HepG2 (cell line): Measurements from ENCODE around the gene ZNF488. TPM values are rescaled to one million over a fixed set of nuclear protein-coding genes. Genes with fewer than 3 reads are reported as not detected.

Experiments used
- ATAC-seq: fragments of 200-7000 bp; cut with Tn5 transposase; 3 replicates; pipeline ENCODE4 v1.9.1; 2020; ENCODE audit warnings: mild to moderate bottlenecking, moderate library complexity
- BruUV-seq: library from RNA; stranded (reverse); fragments of 400-500 nt; replicated peaks from 2 replicates; lab custom pipeline; 2021; lab: Mats Ljungman, UMichigan
- CTCF ChIA-PET: fragments of 300-600 bp; formaldehyde crosslinking; extraction: SDS; loops from one replicate; lab custom pipeline; 2021; ENCODE audit warnings: low total read pairs, inconsistent platforms, low intra/inter-chr PET ratio; lab: Yijun Ruan, JAX
- POLR2A ChIA-PET: fragments of 350-600 bp; sonication (Branson Sonifier 250); formaldehyde crosslinking; loops from one replicate; lab custom pipeline; 2020; ENCODE audit warnings: antibody characterized with exemption, inconsistent platforms; lab: Yijun Ruan, JAX
- DNase-seq: peaks from one replicate; pipeline ENCODE4 v3.0.0-alpha.2; 2015; ENCODE audit warnings: low spot score
- FAIRE-seq: peaks from 3 replicates; lab custom pipeline; 2011; peaks lifted over from hg19 to GRCh38; lab: Jason Lieb, UNC
- H2AFZ ChIP-seq: one replicate; pipeline ENCODE4 v1.6.1; 2011; ENCODE audit warnings: low read length, inconsistent platforms
- H3K27ac ChIP-seq: fragments of 300-600 bp; 3 replicates; pipeline ENCODE4 v1.8.0; 2011; ENCODE audit warnings: mixed run types, mild to moderate bottlenecking, mixed read lengths, low read length, inconsistent platforms; ENCODE audit not compliant: insufficient read depth; ENCODE audit errors: extremely low read length
- H3K27me3 ChIP-seq, 2 experiments: fragments of 200-600 bp in 1 of 2; 2 replicates in 1 of 2; 3 replicates in 1 of 2; pipeline versions ENCODE4 v1.6.0 to v1.8.0; 2011; ENCODE audit warnings: low read length in 2 of 2, mild to moderate bottlenecking in 2 of 2, moderate library complexity in 2 of 2, inconsistent platforms in 1 of 2; ENCODE audit not compliant: insufficient read depth in 2 of 2, control insufficient read depth in 1 of 2
- H3K36me3 ChIP-seq, 2 experiments: fragments of 200-600 bp in 1 of 2; replicated peaks in 1 of 2; 2 replicates in 1 of 2; 3 replicates in 1 of 2; pipeline versions ENCODE4 v1.5.1 to v1.8.0; 2011; ENCODE audit warnings: low read length in 2 of 2, inconsistent platforms in 1 of 2; ENCODE audit not compliant: insufficient read depth in 2 of 2, control insufficient read depth in 1 of 2
- H3K4me1 ChIP-seq: 2 replicates; pipeline ENCODE4 v1.5.1; 2012; ENCODE audit warnings: low read length, inconsistent platforms; ENCODE audit not compliant: insufficient read depth
- H3K4me2 ChIP-seq: 2 replicates; pipeline ENCODE4 v1.6.0; 2011; ENCODE audit warnings: low read depth, low read length, inconsistent platforms
- H3K4me3 ChIP-seq, 3 experiments: fragments of 200-600 bp in 1 of 3; sonication (generic), shearing (Covaris generic) in 1 of 3; replicated peaks in 1 of 3; 2 replicates each; pipeline ENCODE4 v1.5.1; 2011 to 2016; ENCODE audit warnings: low read length in 3 of 3, inconsistent platforms in 2 of 3, low read depth in 2 of 3, mild to moderate bottlenecking in 2 of 3, control low read depth in 1 of 3, mixed read lengths in 1 of 3; ENCODE audit not compliant: insufficient read depth in 1 of 3
- H3K79me2 ChIP-seq: one replicate; pipeline ENCODE4 v1.6.1; 2011; ENCODE audit warnings: low read length, inconsistent platforms; ENCODE audit not compliant: insufficient read depth
- H3K9ac ChIP-seq: 2 replicates; pipeline ENCODE4 v1.6.0; 2011; ENCODE audit warnings: mild to moderate bottlenecking, low read depth, low read length, inconsistent platforms; ENCODE audit not compliant: insufficient read depth
- H3K9me3 ChIP-seq: 2 replicates; pipeline ENCODE4 v1.5.1; 2012; ENCODE audit warnings: mild to moderate bottlenecking, low read length
- H4K20me1 ChIP-seq: 2 replicates; pipeline ENCODE4 v1.6.0; 2011; ENCODE audit warnings: inconsistent platforms, mild to moderate bottlenecking, low read length, moderate library complexity; ENCODE audit not compliant: insufficient read depth
- MNT ChIP-seq: fragments of 450-650 bp; IDR thresholded peaks from 2 replicates; pipeline ENCODE4 v1.6.1; 2016
- ZNF142 ChIP-seq: sonication (generic); formaldehyde crosslinking; IDR thresholded peaks from 2 replicates; pipeline ENCODE4 v1.4.0; 2020; ENCODE audit warnings: missing genetic modification reagents
- WGBS: methylation state at CpG from one replicate; pipeline ENCODE4 v1.1.6; 2017; ENCODE audit warnings: low lambda C conversion rate; 5-methylcytosine and 5-hydroxymethylcytosine counted together
- in situ Hi-C: cut with HindIII; loops from 2 replicates; pipeline ENCODE4 v1.10.0; 2017; ENCODE audit warnings: low pct_unique_long_range_greater_than_20kb; ENCODE audit not compliant: extremely low pct_ligation_motif_present
- intact Hi-C: fragments of 100-400 bp; cut with micrococcal nuclease; formaldehyde crosslinking; loops from one replicate; pipeline ENCODE4 v1.10.0; 2022; ENCODE audit not compliant: unreplicated experiment
- polyA plus RNA-seq, 8 experiments: library from polyadenylated mRNA; depleted of rRNA in 3 of 8; stranded (reverse) in 7 of 8; unstranded in 1 of 8; fragments of >200 nt; fragmentation: Illumina TruSeq in 4 of 8; extraction: Trizol in 4 of 8; gene quantifications; 2 replicates each; pipeline versions ENCODE4 v1.2.1 to v1.2.3, GENCODE V29; 2011 to 2016; ENCODE audit warnings: low read depth in 4 of 8, missing spikeins in 1 of 8, mixed read lengths in 1 of 8; ENCODE audit not compliant: insufficient read depth in 1 of 8
- total RNA-seq, 5 experiments: library from RNA; depleted of rRNA; stranded (reverse); fragments of >200 nt; fragmentation: Illumina TruSeq; extraction: Trizol; gene quantifications; 2 replicates each; pipeline ENCODE4 v1.2.3, GENCODE V29; 2016; ENCODE audit warnings: low read depth in 1 of 5

Gene ZNF488
- total and polyA plus RNA-seq, 2 of the 13 experiments (the other 11 are each of a cell fraction or from before 2014, with no cell fraction given), result 0.13 to 0.15 TPM

GRCh38 chr10:47333532-47333931 lies 50.6 kb downstream of the ZNF488 start:
- no TSS peak for BruUV-seq
- no peak for FAIRE-seq
- intact Hi-C loops, result no loop called here

More at GRCh38 chr10:47333532-47333931, 50.6 kb downstream of the ZNF488 start:
- POLR2A ChIA-PET, result no interaction called here
- H4K20me1 ChIP-seq, result no peaks in the 10 kb centered on the region
- H3K27me3 ChIP-seq, result 0 out of 5 replicates have a peak, but pooled peaks cover 0 to 6% of the 10 kb centered on the region in 2 experiments
- no peaks in the 10 kb centered on the region for H3K9me3 ChIP-seq
- DNase-seq (no peak), ATAC-seq (no peak)
- H3K4me2 ChIP-seq, result no peak overlapping the region
- no peaks in the 10 kb centered on the region for H3K79me2 ChIP-seq
- H3K27ac ChIP-seq, result no peak overlapping the region
- no peaks in the 10 kb centered on the region for H3K36me3 ChIP-seq
- no peak overlapping the region for H3K4me3 ChIP-seq
- H2AFZ ChIP-seq, result no peak overlapping the region
- CTCF ChIA-PET, result no interaction called here
- H3K4me1 ChIP-seq, result peaks cover 8% of the 10 kb centered on the region; the same call in 1 of the 2 replicates
- TF ChIP-seq ZNF142 (CRISPR knock-in tag), result no peak
- TF ChIP-seq MNT, result peak; percentile 98
- in situ Hi-C loops, result no loop called here
- WGBS, result 2% methylated on average over 6 of the region's 6 CpGs
- H3K9ac ChIP-seq, result no peak overlapping the region
